ENCODE measurements around the gene HOXC10. TPM values are rescaled to one million over a fixed set of nuclear protein-coding genes. Genes with fewer than 3 reads are reported as not detected.

Gene HOXC10
- total RNA-seq, 2 donors from 2014 or later, result 0.51 to 7.2 TPM

DNA sequence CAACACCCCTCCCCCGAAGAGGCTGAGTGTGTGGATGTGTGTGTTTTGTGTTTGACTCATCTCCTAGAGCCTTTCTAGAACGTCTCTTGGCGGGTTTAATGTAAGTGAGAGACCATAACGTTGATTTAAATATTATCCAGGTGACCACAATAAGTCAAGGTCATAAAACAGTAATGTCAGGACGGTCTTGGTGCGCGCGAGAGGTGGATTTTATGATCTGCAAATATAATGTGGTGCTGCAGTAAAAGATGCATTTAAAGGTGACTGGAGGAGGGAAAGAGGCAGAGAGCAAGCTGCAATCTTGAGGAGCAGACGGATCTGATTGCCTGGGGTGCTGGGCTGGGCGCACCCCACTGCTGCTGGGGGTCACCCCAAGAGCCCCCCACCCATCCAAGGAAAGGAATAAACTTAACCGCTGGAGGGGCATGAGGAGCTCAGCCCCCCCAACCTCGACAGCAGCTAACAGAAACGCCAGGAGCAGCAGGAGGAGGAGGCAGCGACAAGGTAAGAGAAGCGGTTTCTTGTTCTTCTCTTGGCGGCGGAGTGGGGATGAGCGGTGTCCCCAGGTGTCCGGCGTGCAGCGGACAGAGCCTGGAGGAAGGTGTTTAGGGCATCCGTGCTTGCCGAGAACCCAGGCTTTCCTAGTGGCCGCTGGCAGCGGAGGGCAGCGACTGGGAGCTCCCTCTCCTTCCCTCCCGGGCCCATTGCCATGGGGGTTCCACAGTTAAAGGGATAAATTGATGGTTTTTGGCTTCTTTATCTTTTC lies 5.5 kb downstream of the HOXC10 start:
- Histone ChIP-seq H3K4me3 (no peak overlapping the region), H3K27ac (no peak overlapping the region), H3K36me3 (no peaks in the 10 kb centered on the region), H3K9me3 (no peaks in the 10 kb centered on the region), H3K4me1 (replicated peaks) (no peaks in the 10 kb centered on the region), H3K27me3 (replicated peaks; ENCODE audit: insufficient read depth) (peaks cover 73% of the 10 kb centered on the region)
- WGBS, result 5% methylated on average over 27 of the region's 27 CpGs
- intact Hi-C loops (cut with DNase I), result no loop called here
- DNase-seq (ENCODE audit: low spot score), result no peak
- no peak for TF ChIP-seq CTCF (IDR thresholded peaks at IDR 0.05)
- no peak for TF ChIP-seq POLR2AphosphoS5 (IDR thresholded peaks at IDR 0.05)

DNA sequence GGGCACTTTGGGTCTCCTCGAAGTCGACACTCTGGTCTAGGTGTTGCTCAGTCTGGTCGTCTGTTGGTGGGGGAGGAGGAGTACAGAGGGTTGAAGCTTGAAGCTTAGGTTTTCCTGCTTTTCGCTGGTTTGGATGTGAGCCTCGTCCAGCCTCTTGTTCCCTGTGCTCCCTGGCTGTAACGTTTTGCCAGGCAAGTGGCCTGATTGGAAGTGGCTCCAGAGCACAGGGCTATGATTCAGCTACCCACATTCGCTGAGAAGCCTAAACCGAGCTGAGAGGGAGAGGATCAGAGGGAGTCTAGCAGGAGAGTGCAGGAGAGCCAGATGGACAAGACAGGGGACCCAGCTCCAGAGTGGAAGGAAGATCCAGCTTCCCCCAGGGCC lies 6.1 kb downstream of the HOXC10 start:
- peaks cover 73% of the 10 kb centered on the region for H3K27me3 ChIP-seq (replicated peaks; ENCODE audit: insufficient read depth)
- TF ChIP-seq POLR2AphosphoS5 (IDR thresholded peaks at IDR 0.05) (no peak), POLR2A (IDR thresholded peaks at IDR 0.05) (no peak), CTCF (IDR thresholded peaks at IDR 0.05) (no peak)
- H3K4me1 ChIP-seq (replicated peaks), result no peaks in the 10 kb centered on the region
- no peak overlapping the region for H3K27ac ChIP-seq
- intact Hi-C loops (cut with DNase I), result no loop called here
- no peak overlapping the region for H3K4me3 ChIP-seq
- H3K9me3 ChIP-seq, result no peaks in the 10 kb centered on the region
- H3K36me3 ChIP-seq, result no peaks in the 10 kb centered on the region
- no peak for DNase-seq (ENCODE audit: low spot score)
- WGBS, result 5% methylated on average over 8 of the region's 8 CpGs

DNA sequence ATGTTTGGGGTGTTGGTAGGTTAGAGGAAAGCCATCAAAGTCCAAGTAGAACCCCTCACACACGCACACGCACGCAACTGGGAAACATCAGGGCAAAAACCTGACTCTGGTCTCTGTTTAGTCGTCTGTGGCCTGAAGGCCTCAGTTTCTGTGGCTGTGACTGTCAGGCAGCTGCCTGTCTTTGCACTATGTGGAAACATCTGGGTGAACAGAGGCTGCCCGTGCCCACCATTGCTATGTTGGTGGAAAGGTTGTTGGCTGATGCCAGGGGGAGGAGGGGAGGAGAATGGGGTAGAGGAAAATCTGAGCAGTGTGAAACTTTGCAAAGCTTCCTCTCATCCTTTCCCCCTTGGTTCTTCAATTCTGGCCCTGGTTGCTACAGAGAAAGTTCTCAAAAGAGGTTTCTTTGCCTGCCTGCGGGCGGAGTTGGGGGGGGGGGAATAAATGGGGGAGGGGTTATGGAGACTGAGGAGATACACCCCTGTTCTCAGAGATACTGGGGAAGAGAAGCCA lies 7.5 kb downstream of the HOXC10 start:
- Histone ChIP-seq H3K27me3 (replicated peaks; ENCODE audit: insufficient read depth) (peaks cover 72% of the 10 kb centered on the region), H3K27ac (no peak overlapping the region), H3K9me3 (no peaks in the 10 kb centered on the region), H3K4me1 (replicated peaks) (no peaks in the 10 kb centered on the region), H3K4me3 (no peak overlapping the region), H3K36me3 (no peaks in the 10 kb centered on the region)
- intact Hi-C loops (cut with DNase I), result no loop called here
- DNase-seq (ENCODE audit: low spot score), result no peak
- 74% methylated on average over 7 of the region's 7 CpGs for WGBS
- TF ChIP-seq CTCF (IDR thresholded peaks at IDR 0.05), result no peak
- no peak for TF ChIP-seq POLR2A (IDR thresholded peaks at IDR 0.05)
- TF ChIP-seq POLR2AphosphoS5 (IDR thresholded peaks at IDR 0.05), result no peak

- no peak for DNase-seq (ENCODE audit: low spot score)
- H3K27me3 ChIP-seq (replicated peaks; ENCODE audit: insufficient read depth), result peaks cover 72% of the 10 kb centered on the region
- WGBS, result 56% methylated on average over 18 of the region's 18 CpGs
These were observed 8.4 kb downstream of the HOXC10 start for GRCh38 chr12:53993162-53994008.

More at GRCh38 chr12:53993162-53994008, 8.4 kb downstream of the HOXC10 start:
- TF ChIP-seq POLR2A (IDR thresholded peaks at IDR 0.05) (no peak), CTCF (IDR thresholded peaks at IDR 0.05) (no peak), POLR2AphosphoS5 (IDR thresholded peaks at IDR 0.05) (no peak)
- H3K36me3 ChIP-seq, result no peaks in the 10 kb centered on the region
- H3K27ac ChIP-seq, result no peak overlapping the region
- intact Hi-C loops (cut with DNase I), result no loop called here
- H3K4me1 ChIP-seq (replicated peaks), result no peaks in the 10 kb centered on the region
- no peaks in the 10 kb centered on the region for H3K9me3 ChIP-seq
- H3K4me3 ChIP-seq, result no peak overlapping the region
